Heart left ventricle (tissue), 16 donors: ENCODE measurements around the gene C1orf21. TPM values are rescaled to one million over a fixed set of nuclear protein-coding genes. Genes with fewer than 3 reads are reported as not detected.

Source experiments
- ATAC-seq, 4 donors: fragments of 200-7000 bp; cut with Tn5 transposase; one replicate each; pipeline ENCODE4 v1.9.1; 2020 to 2022; ENCODE audit warnings: moderate library complexity in 4 of 4, mild to moderate bottlenecking in 3 of 4, moderate number of reproducible peaks in 1 of 4
- DNase-seq, 5 donors: peaks; one replicate each; pipeline ENCODE4 v3.0.0-alpha.2; 2020
- H3K27ac ChIP-seq, 12 donors: fragments of 200-600 bp; sonication (generic) in 4 of 12; one replicate each; pipeline versions ENCODE4 v1.5.0 to v1.8.0; 2016 to 2022; ENCODE audit warnings: mild to moderate bottlenecking in 2 of 12
- H3K27me3 ChIP-seq, 9 donors: fragments of 200-600 bp; sonication (generic) in 2 of 9; one replicate each; pipeline versions ENCODE4 v1.5.1 to v1.8.0; 2016 to 2022; ENCODE audit warnings: mild to moderate bottlenecking in 3 of 9
- H3K36me3 ChIP-seq, 9 donors: fragments of 200-600 bp; sonication (generic) in 2 of 9; one replicate each; pipeline versions ENCODE4 v1.5.0 to v1.8.0; 2018 to 2022; ENCODE audit warnings: mild to moderate bottlenecking in 2 of 9
- H3K4me1 ChIP-seq, 12 donors: fragments of 200-600 bp; sonication (generic) in 4 of 12; one replicate each; pipeline versions ENCODE4 v1.5.0 to v1.8.0; 2016 to 2022; ENCODE audit warnings: mild to moderate bottlenecking in 3 of 12
- H3K4me3 ChIP-seq, 12 donors: fragments of 200-600 bp; sonication (generic) in 4 of 12; one replicate each; pipeline versions ENCODE4 v1.5.0 to v1.8.0; 2017 to 2022; ENCODE audit warnings: mild to moderate bottlenecking in 9 of 12, moderate library complexity in 4 of 12
- H3K9me3 ChIP-seq, 12 donors: fragments of 200-600 bp; sonication (generic) in 4 of 12; one replicate each; pipeline versions ENCODE4 v1.5.0 to v1.8.0; 2016 to 2022; ENCODE audit warnings: mild to moderate bottlenecking in 1 of 12
- CTCF ChIP-seq, 12 donors: fragments of 200-600 bp; sonication (generic) in 4 of 12; IDR thresholded peaks; one replicate each; pipeline versions ENCODE4 v1.5.0 to v1.8.0; 2018 to 2022; ENCODE audit warnings: antibody characterized with exemption in 12 of 12, mild to moderate bottlenecking in 5 of 12
- POLR2A ChIP-seq, 2 donors: fragments of 450-650 bp; IDR thresholded peaks; one replicate each; pipeline ENCODE4 v1.6.1; 2017; ENCODE audit warnings: antibody characterized with exemption in 2 of 2, mild to moderate bottlenecking in 2 of 2, moderate library complexity in 2 of 2
- WGBS, 4 donors: extraction: QIAGEN DNeasy Blood & Tissue Kit in 2 of 4; methylation state at CpG; one replicate each; pipeline versions ENCODE4 v1.1.5 to v1.1.7; 2013 to 2018; 5-methylcytosine and 5-hydroxymethylcytosine counted together
- intact Hi-C, 10 donors: fragments of 100-400 bp; cut with DNase I; formaldehyde crosslinking; loops; one replicate each; pipeline versions ENCODE4 v1.11.1 to v1.14.2; 2022
- polyA plus RNA-seq, 2 donors: library from polyadenylated mRNA; stranded (reverse); fragments of 200-250 nt; gene quantifications; one replicate each; pipeline ENCODE4 v1.2.3, GENCODE V29; 2013
- total RNA-seq, 9 donors: library from RNA; depleted of rRNA in 2 of 9; stranded (reverse); fragments of >200 nt in 2 of 9; fragmentation: NEBNext Ultra II Directional in 3 of 9; extraction: Animal tissue kit (Norgen Biotek cat#: 25700) in 3 of 9; gene quantifications; one replicate each; pipeline versions ENCODE4 v1.1.0 to v1.2.4, GENCODE V29; 2016 to 2023
- donor health status: ischemic (EF 13 %, LVEDD 7.1; RV severe dilation, severe dysfunction).
- donor health status: healthy with polysubstance abuse.
- donor health status: DM: no; HTN: yes; CAD: no.
- donor health status: DM: no; HTN: no; CAD: no.
- donor health status: ischemic (EF 25% LVEDD 6.9; RV normal size, moderate dysfunction).
- donor health status: ischemic (EF 25% LVEDD 5.7; RV mildly dilated, moderate dysfunction).
- donor health status: healthy.
- donor health status: DM: yes; HTN: yes; CAD: no.
- donor health status: ischemic (EF 35%, LVEDD 5.7; RV mildly dilated, moderate dysfunction).
- donor health status: nonischemic (EF 11% LVEDD 7.7; RV severe dilation, severe dysfunction).
- donor health status: DM: yes; HTN: yes; CAD: no.
- donor health status: PGD.
- donor health status: ischemic (EF 29% LVEDD 5.4; RV normal size, mild dysfunction).
- donor health status: nonischemic (EF 23%, LVEDD 6.1; RV moderate dilation, normal function).

C1orf21 gene
- total and polyA plus RNA-seq, 11 donors, result 32.0 to 81.3 (median 68.4) TPM

- no peaks in the 10 kb centered on the region for H3K9me3 ChIP-seq
- no peak overlapping the region for H3K27ac ChIP-seq
- no peaks in the 10 kb centered on the region for H3K4me1 ChIP-seq
- H3K27me3 ChIP-seq, result no peaks in the 10 kb centered on the region
- ATAC-seq (no peak), DNase-seq (no peak)
- WGBS, 4 donors, result 81 to 92% (median 89%) methylated on average over 3 of the region's 3 CpGs
- H3K36me3 ChIP-seq, result no peaks in the 10 kb centered on the region
- intact Hi-C loops, result no loop called here
- no peak overlapping the region for H3K4me3 ChIP-seq
- TF ChIP-seq CTCF (IDR thresholded peaks at IDR 0.05), result no peak
- no peak for TF ChIP-seq POLR2A (IDR thresholded peaks at IDR 0.05)
These were observed 35.3 kb upstream of the C1orf21 start for GRCh38 chr1:184351416-184351975.

GRCh38 chr1:184352776-184353175 lies 34.1 kb upstream of the C1orf21 start:
- TF ChIP-seq CTCF (IDR thresholded peaks at IDR 0.05) (no peak), POLR2A (IDR thresholded peaks at IDR 0.05) (no peak)
- no peak for ATAC-seq
- WGBS, 4 donors, result 93 to 96% (median 93%) methylated on average over 1 of the region's 1 CpG

GRCh38 chr1:184354719-184355118 lies 32.1 kb upstream of the C1orf21 start:
- Histone ChIP-seq H3K27me3 (no peaks in the 10 kb centered on the region), H3K27ac (no peak overlapping the region), H3K9me3 (no peaks in the 10 kb centered on the region), H3K4me3 (no peak overlapping the region), H3K4me1 (no peaks in the 10 kb centered on the region), H3K36me3 (no peaks in the 10 kb centered on the region)
- 90 to 94% (median 93%) methylated on average over 2 of the region's 2 CpGs for WGBS, 4 donors
- TF ChIP-seq POLR2A (IDR thresholded peaks at IDR 0.05) (no peak), CTCF (IDR thresholded peaks at IDR 0.05) (no peak)
- intact Hi-C loops, result no loop called here
- no peak for ATAC-seq
- no peak for DNase-seq

More at GRCh38 chr1:184352776-184353175, 34.1 kb upstream of the C1orf21 start:
- DNase-seq, result no peak
- no peaks in the 10 kb centered on the region for H3K27me3 ChIP-seq
- no peak overlapping the region for H3K4me3 ChIP-seq
- H3K9me3 ChIP-seq, result no peaks in the 10 kb centered on the region
- intact Hi-C loops, result no loop called here
- H3K4me1 ChIP-seq, result no peaks in the 10 kb centered on the region
- no peaks in the 10 kb centered on the region for H3K36me3 ChIP-seq
- no peak overlapping the region for H3K27ac ChIP-seq

- ATAC-seq (no peak), DNase-seq (no peak)
- Histone ChIP-seq H3K27ac (no peak overlapping the region), H3K27me3 (no peaks in the 10 kb centered on the region), H3K9me3 (no peaks in the 10 kb centered on the region), H3K36me3 (no peaks in the 10 kb centered on the region), H3K4me3 (no peak overlapping the region), H3K4me1 (no peaks in the 10 kb centered on the region)
- no peak for TF ChIP-seq CTCF (IDR thresholded peaks at IDR 0.05)
- no peak for TF ChIP-seq POLR2A (IDR thresholded peaks at IDR 0.05)
- WGBS, 4 donors, result 88 to 96% (median 92%) methylated on average over 2 of the region's 2 CpGs
- intact Hi-C loops, result no loop called here
These were observed 29.9 kb upstream of the C1orf21 start for GRCh38 chr1:184356891-184357290.
